NOMO-1 treated with DMSO at 0.1 percent for 48 hours (cell line): ENCODE measurements around the gene FSTL5.
A peak's percentile ranks its signal among the peaks of the same experiment; 100 is the strongest.
"Not testable (repeated sequence)": the region's sequence is repeated elsewhere in the genome, so short reads cannot be mapped to it uniquely, and the experiment has no call there.

Source experiments
- DNase-seq: peaks from one replicate; lab custom pipeline; 2025; ENCODE audit not compliant: unreplicated experiment; lab: John Stamatoyannopoulos, UW

The FSTL5 gene

DNA sequence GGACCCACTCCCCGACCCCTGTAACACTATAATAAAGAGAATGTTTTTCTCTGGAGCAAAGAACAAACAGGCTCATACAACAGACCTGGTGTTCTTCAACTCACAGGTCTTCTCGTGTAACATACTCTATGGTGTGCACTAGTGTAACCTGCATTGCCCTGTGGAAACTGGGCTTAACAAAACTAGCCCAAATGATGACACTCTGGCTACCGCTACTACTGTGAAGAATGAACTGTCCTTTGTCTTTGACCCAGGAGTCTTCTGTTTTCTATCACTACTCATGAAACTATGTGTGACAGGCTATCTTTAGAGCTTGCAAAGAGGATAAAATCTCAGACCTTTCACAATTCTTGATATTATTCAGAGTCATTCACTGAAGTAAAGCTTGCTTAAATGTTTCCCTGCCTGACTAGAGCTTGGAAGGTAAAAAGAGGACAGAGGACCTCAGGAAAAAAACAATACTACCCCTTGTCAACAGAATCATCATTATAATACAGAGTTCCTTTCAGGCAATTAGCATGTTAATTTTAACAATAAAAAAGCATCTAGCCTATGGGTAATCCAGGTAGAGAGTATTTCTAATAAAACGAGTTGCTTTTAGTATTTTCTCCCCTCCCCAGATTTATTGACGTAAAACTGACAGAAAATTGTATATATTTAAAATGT is 59.2 kb downstream of the FSTL5 start:
- no peak for DNase-seq

DNA sequence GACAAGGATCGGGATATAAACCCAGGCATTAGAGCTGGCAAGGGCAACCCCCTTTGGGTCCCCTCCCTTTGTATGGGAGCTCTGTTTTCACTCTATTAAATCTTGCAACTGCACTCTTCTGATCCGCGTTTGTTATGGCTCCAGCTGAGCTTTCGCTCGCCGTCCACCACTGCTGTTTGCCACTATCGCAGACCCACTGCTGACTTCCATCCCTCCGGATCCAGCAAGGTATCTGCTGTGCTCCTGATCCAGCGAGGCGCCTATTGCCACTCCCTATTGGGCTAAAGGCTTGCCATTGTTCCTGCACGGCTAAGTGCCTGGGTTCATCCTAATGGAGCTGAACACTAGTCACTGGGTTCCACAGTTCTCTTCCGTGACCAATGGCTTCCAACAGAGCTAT is 59.9 kb downstream of the FSTL5 start:
- DNase-seq, result not testable (repeated sequence)

DNA sequence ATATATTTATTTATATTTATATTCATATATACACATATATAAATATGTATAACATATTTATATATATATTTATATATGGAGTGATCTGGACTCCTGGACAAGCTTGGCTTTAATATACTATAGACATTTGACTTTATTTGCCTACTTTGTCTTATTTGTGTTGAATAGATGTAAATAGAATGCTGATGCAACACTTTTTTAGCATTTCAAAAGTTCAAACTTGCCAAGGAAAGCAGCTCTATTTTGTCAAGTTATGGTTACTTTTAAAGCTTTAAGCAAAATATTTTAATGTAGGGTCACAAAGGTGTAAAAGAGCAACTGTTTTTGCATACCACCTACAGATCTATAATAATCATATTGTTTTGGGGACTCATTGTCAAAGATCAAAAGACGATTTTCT is 61.1 kb downstream of the FSTL5 start:
- DNase-seq, result no peak

DNA sequence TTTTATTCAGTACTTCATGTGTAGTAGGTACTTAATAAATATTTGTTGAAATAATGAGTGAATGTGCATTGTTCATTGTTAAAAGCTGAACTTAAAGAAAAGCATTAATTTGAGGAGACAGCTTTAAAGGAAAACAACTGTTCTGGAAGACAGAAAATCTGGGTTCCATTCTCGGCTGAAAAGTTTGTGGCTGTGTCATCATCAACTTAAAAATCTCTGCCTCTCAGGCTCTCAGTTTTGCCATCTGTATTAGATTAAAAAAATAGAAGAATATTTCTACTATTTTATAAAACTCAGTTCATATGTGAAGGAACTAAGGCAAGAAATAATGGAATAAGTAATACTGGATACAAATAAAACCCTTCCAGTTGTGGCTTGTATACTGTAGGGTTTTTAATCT is 62.5 kb downstream of the FSTL5 start:
- DNase-seq, result no peak

DNA sequence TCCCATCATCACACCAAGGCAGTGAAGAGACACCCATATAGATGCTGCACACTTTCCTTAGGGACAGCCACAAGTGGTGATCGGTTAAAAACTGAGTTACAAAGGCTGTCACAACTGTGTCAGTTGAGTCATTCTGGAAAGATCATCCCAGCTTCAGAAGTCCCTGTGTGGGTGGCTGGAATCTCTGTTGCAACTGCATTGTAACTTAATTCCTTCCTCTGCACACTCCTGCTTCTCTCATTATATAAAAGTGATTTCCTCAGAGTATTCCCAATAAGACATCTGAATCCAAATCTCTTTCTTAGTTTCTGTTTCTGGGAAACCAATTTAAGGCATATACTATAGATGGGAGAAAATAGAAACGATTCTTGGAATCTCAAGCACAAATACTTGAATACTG is 88.1 kb downstream of the FSTL5 start:
- no peak for DNase-seq

DNA sequence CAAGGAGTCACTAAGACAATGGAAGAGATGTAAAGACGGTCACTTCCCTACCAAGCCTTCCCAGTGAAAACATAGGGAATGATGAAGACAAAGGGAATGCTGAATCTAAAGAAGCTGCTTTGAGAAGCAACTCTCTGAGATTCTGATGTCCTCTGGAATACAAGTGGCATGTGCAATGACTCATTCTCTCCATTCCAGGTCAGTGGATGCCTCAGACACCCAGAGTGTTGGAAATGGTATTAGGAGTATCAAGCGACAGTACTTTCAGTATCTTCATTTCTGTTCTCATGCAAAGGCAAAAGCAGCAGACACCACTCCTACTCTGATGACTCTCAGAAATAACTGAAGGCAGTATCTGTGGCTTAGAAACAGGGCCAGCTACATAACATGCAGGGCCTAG is 102.6 kb downstream of the FSTL5 start:
- DNase-seq, result no peak

DNA sequence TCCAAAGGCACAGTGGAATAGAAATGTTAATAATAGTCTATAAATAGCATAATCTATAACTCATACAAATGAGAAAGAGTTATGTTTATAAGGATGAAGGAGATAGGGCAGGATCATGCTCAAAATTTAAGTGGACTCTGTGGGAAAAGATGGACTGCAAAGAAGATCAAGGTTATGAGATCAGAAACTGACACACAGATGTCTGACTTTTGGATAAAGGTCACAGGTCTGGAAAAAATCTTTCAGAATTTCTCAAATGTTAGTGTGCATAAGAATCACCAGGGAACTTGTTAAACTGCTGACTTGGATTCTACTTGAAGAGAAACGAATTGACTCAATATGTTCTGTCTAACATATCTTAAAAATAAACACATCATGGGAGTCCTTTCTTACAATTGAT is 104.1 kb downstream of the FSTL5 start:
- no peak for DNase-seq

DNA sequence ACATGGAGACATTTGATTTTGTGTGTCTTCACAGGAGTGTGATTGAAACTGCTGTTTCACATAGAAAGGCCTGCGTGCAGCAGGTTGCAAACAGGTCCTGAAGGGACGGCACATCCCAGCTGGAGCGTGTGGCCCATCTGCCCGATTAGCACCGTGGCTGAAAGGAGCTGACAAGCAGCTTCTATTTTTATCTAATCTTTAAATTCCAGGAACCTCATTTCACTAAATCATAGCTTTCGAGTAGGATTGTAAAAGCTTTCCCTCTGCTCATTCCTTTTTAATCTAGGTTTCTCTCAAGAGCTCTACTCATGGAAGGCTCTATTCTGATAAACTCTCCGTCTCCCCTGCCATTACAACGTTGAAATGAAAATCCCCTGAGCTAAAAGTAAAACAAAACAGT is 106.8 kb downstream of the FSTL5 start:
- no peak for DNase-seq

DNA sequence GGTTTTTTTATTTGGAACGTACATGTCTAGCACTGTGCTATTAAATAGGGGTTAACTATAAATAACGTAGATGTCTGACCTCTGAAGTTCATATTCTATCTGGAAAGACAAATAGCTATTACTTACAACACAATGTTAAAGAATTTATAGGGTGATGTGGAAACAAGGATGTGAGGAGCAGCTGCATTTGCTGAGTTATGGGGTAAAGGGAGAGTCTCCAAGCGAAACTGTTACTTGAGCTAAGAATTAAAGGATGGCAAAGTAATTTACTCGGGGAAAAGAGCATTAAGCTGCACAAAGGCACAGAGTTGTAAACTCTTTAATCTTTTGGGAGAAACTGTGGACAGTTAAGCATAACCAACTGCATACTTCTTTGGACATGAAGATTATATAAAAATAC is 117.7 kb downstream of the FSTL5 start:
- DNase-seq, result no peak

DNA sequence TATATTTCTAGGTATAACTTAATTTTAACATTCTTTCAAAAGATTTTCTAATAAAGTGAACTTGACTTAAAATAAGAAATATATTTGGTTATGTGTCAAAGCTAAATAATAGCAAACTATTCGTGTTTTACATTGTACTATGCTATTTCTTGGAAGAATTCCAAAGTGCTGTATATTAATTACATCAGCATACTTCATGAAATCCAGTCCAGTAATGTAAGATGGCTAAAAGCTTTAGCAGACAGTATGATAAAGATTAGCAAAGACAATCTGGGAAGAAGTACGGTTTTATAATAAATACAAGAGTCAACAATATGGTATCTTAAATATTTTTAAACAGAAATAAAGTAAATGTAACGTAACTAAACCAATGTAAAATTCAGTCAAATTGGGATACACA is 125.7 kb downstream of the FSTL5 start:
- DNase-seq, result no peak

DNA sequence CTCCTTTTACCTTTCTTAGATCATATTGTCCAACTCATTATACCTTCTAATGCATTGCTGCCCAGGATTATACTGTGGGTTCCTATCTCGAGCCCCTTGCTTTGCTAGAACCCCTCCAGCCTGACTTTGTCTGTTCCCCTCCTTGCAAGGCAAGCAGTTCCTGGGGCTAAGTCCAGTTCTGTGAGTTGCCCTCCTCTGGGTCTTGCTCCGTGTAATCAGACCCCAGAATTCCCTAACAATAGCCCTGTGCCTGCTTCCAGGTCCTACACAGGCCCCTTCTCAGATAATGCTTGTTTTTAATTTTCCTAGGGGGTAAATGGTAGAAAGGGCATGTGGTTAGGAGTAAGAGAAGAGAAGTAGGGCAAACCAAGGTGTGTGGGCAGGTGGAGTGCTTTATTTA is 145.9 kb downstream of the FSTL5 start:
- DNase-seq, result no peak

DNA sequence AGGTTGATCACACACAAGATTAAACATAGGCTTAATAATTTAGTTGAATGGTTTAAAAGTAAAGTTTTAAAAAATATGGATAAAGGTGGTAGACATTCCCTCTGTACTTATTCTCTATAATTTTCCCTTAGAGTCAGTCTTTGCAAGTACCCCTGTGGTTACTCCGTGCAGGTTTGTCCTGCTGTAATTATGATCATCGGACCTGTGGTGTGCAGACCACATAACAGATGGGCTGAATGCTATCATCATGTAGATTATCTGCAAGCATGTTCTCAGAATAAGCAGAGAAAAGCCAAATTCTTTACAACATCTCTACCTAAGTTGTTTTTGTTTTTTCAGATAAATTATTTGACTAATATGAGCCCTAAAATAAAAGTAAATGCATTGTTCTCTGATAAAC is 146.8 kb downstream of the FSTL5 start:
- DNase-seq, result no peak

DNA sequence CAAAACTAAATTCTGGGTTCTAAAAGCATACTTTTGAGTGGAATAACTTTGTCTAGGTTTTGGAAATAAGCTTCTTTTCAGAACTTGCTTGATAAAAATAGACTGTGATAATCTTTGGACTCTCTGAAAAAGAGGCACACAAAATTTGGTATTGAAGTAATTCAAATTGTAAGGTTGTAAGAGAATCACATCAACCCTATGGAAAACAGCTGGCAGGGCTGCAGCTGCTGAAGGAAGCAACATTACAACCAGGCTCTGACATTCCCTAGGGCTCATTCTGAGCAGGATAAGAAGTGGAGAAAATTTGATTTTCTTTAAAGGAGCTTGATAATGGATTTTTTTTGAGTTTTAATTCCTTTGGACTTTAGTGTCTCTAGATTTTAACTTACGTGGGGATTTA is 147.6 kb downstream of the FSTL5 start:
- no peak for DNase-seq

DNA sequence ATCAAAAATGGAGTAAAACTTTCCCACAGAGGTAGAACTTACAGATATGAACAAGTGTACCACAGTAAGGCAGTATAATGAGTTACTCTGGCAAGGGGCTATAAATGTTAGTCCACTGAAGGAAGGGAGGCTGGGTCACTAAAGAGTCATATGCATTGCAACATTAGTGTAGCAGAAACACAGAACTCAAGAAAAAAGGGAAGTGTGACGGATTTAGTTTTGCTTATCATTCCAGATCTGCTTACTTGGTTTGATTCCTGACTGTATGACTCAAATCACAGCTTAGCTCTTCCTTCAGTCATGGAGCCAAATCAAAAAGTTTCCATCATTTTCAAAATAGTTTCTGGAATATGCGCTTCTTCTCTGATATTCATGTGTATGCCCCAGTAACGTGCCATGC is 148.7 kb downstream of the FSTL5 start:
- peak; percentile 83 for DNase-seq

DNA sequence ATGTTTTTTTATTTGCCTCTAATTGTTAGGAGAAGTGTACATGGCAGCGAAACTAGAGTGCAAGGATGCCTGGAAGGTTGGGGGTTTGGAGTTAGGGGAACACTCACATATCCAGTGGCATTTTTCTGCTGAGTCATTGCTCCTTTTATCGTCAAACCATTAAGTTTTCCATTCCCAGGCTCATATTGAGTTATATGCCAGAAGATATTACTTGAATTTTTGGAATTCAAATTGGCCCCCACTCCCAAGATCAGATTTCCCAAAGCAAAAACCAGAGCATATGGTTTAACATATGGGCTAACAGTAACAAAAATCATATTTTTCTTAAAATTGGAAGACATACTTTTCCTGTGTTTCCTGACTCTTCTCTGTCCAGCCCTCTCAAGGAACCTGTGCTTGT is 152.7 kb downstream of the FSTL5 start:
- no peak for DNase-seq

DNA sequence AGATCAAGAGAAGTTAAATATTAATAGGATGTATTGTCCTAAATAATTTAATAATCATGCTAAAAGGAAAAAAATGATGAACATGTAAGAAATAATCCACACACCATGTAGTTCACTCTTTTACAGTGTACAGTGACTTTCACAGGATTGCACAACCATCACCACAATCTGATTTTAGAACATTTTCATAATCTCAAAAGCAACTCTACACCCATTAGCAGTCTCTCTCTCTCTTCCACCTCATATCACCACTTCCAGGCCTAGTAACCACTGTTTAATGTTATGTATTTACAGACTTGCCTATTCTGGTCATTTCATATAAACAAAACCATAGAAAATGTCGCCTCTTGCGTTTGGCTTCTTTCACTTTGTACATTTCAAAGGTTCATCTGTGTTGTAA is 153.4 kb downstream of the FSTL5 start:
- DNase-seq, result peak; percentile 49

DNA sequence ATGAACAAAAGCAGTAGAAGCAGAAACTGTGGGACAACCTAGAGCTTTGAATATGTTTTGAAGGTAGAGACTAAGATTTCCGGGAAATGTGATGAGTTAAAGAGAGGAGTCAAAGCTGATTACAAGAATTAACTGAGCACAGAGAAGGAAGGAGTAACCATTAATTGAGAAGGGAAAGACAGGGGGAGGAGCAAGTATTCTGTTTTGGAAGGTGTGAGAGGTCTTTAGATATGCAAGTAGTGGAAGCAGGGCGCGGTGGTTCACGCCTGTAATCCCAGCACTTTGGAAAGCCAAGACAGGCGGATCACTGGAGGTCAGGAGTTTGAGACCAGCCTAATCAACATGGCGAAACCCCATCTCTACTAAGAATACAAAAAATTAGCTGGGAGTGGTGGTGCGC is 171.5 kb downstream of the FSTL5 start:
- no peak for DNase-seq

DNA sequence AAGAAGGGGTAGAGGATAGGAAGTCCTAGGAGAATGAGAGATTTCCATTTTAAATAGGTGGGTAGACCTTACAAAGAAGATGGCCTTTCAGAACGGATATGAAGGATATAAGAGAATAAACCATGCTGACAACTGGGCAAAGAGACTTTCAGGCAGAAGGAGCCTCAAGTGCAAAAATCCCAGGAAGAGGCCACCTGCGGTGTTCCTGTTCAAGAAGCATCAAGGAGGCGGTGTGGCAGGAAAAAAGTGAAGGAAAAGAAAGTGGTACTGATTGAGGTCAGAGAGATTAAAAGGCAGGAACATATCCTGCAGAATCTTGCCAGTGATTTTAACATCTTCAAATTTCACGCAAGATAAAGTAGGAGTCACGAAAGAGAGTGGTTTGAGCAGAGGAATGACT is 172.0 kb downstream of the FSTL5 start:
- no peak for DNase-seq

DNA sequence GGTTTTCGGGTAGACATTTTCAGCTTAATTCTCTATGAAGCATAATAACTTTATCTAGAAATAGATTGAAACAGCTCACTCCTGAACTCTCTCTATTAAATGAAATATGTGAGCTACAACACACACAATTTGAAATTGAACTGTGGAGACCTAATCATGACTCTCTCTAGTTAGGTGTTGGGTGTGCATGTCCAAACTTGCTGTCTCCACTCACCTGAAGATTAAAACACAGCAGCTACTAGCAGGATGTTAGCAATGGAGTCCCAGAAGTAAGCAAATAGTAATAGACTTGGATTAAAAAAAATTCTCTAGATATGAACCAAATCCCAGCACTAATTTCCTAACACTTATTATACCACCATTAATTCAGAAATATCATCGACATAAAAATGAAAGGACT is 173.1 kb downstream of the FSTL5 start:
- DNase-seq, result no peak

DNA sequence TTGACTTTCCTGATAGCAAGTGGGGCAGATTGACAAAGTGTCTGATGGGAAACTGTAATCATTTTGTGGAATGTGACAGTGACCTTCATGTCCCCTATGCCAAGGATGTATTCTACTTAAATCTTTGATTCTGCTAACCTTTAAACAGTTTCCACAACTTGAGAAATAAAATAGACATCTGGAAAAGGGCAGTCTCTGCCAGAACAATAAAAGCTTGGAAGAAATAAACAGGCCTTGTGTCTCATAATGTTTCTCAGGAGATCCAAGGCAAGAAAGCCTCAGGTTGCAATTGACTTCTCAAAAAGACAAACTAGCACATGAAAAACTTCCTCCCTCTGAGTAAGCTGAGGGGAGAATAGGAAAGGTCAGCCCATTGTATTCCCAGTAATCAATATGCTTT is 174.9 kb downstream of the FSTL5 start:
- DNase-seq, result no peak

DNA sequence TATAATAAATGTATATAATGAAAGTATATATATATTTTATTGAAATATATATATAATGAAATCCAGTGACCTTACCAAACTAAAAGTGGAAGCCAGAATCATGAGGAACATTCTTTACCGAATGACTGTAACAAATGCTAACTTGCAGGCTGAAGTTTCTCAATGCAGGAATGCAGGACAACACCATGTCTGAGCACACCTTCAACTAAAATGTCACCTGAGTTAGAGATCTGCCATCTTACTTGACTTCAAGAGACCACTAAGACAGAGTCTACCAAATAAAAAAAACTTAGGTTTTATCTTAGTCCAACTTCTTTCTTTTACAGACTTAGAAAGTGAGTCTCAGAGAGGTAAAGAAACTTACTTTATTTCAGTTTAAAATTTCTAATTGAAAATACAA is 176.2 kb downstream of the FSTL5 start:
- no peak for DNase-seq

DNA sequence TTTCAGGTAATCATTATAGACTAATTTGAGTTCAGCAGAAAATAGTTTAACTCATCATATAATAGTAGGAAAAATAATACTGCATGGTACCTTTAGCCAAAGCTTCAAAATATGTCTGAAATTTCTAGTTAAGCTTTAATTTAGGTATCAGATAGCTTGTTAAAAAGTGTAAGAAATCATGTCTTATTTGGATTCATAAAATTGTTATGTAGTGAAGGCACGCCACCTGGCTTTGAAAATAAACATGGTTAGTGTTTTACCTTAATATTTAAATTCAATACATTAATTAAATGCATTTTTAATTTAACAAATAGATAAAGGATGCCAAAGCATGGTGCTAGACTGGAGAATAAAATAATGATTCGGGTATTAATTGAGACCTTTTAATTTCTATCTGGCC is 211.4 kb downstream of the FSTL5 start:
- no peak for DNase-seq

DNA sequence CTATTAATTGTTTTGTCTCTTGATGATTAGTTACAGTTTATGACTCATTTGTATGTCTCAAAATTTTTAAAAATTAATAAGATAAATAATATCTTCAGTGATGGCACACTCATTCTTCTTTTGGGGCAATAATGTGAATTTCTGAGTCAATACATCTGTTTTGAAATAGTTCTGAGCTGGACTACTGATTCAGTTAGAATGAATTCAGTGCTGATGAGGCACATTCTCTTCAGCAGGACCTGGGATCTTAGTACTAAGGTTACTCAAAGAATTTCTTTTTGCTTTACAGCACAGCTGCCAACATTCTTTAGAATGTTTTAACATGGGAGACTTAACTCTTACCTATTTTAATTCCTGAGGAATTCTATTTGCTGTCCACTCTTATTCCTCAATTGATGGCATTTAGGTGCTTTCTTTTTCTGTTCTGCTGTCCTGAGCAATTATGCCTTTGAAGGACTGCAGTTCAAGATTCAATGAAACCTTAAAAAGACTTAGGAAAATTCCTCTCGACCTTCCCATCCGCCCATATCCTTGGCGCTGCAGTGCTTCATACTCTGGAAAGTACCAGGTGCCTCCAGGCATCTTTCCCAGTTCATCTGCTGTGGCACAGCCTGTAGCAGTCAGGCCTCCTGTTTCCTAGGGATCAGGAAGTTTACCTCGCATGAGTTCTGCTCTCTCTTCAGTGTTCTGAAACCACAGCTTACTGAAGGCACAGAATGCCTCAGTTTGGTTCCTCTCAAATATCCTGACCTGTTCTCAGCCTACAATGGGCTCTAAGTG is 213.7 kb downstream of the FSTL5 start:
- DNase-seq, result no peak
